ENCODE measurements around the gene ITGA5. TPM values are rescaled to one million over a fixed set of nuclear protein-coding genes. Genes with fewer than 3 reads are reported as not detected.

Gene ITGA5
- total RNA-seq, 1 donor = 401 TPM

DNA sequence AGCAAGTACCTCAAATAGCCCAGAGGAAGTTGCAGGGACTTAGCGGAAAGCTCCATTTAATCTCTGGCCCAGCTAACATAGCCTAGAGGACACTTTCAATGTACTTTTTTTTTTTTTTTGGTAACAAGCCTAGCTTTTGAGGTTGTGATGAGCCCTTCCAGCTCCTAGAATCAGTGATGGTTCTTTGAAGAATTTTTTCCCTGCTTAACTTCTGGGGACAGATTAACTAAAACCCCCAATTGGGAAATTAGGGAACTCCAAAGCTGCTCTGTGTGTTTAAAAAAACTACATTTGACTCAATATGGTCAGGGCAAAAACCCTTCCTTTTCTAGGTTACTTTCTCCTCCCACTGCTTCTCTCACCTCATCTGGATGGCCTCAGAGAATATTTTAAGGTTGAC is 23.9 kb upstream of the ITGA5 start:
- no peak for DNase-seq (ENCODE audit: insufficient read length, low spot score, missing footprints)

DNA sequence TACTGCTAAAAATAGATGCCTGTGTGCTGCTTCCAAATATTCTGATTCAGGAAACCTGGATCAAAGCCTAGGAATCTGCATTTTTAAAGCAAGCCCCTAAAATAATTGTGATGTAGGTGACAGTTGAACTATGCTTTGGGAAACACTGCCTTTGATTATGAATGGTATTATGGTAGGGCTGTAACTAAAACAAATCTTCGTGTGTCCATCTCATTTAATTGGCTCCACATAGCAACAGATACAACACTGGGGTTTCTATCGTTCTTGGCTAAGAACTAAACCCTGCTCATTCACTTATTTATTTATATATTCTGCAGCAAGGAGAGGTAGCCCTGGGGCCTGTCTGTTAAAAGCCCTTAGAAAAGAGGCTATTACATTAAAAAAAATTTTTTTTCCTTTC is 23.0 kb upstream of the ITGA5 start:
- no peak for DNase-seq (ENCODE audit: insufficient read length, low spot score, missing footprints)
- peaks cover 2% of the 10 kb centered on the region for H3K27me3 ChIP-seq (ENCODE audit: insufficient read depth, low read length)
- H3K4me1 ChIP-seq (ENCODE audit: insufficient read depth, low read length) = peaks cover 7% of the 10 kb centered on the region
- H2AFZ ChIP-seq (ENCODE audit: low read length) = no peak overlapping the region
- H4K20me1 ChIP-seq (ENCODE audit: insufficient read depth, low read length) = no peaks in the 10 kb centered on the region
- no peaks in the 10 kb centered on the region for H3K9me3 ChIP-seq (ENCODE audit: low read depth, low read length)
- TF ChIP-seq, protein P1, sequence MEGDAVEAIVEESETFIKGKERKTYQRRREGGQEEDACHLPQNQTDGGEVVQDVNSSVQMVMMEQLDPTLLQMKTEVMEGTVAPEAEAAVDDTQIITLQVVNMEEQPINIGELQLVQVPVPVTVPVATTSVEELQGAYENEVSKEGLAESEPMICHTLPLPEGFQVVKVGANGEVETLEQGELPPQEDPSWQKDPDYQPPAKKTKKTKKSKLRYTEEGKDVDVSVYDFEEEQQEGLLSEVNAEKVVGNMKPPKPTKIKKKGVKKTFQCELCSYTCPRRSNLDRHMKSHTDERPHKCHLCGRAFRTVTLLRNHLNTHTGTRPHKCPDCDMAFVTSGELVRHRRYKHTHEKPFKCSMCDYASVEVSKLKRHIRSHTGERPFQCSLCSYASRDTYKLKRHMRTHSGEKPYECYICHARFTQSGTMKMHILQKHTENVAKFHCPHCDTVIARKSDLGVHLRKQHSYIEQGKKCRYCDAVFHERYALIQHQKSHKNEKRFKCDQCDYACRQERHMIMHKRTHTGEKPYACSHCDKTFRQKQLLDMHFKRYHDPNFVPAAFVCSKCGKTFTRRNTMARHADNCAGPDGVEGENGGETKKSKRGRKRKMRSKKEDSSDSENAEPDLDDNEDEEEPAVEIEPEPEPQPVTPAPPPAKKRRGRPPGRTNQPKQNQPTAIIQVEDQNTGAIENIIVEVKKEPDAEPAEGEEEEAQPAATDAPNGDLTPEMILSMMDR (IDR thresholded peaks at IDR 0.05; ENCODE audit: extremely low read depth, low read depth, low read length) = no peak
- no peaks in the 10 kb centered on the region for H3K79me2 ChIP-seq (ENCODE audit: insufficient read depth, low read length)
- no peak overlapping the region for H3K4me3 ChIP-seq (ENCODE audit: insufficient read depth, low read length)
- no peak overlapping the region for H3K27ac ChIP-seq (ENCODE audit: low read depth, low read length)
- H3K36me3 ChIP-seq (ENCODE audit: insufficient read depth, low read length) = no peaks in the 10 kb centered on the region
- H3K4me2 ChIP-seq (ENCODE audit: insufficient read depth, low read length) = no peak overlapping the region

More for the DNA sequence above, 23.9 kb upstream of the ITGA5 start:
- TF ChIP-seq, protein P1 (IDR thresholded peaks at IDR 0.05; ENCODE audit: extremely low read depth, low read depth, low read length) = no peak
- Histone ChIP-seq H3K79me2 (ENCODE audit: insufficient read depth, low read length) (no peaks in the 10 kb centered on the region), H3K4me1 (ENCODE audit: insufficient read depth, low read length) (peaks cover 7% of the 10 kb centered on the region), H3K36me3 (ENCODE audit: insufficient read depth, low read length) (no peaks in the 10 kb centered on the region), H3K4me3 (ENCODE audit: insufficient read depth, low read length) (no peak overlapping the region), H3K27ac (ENCODE audit: low read depth, low read length) (no peak overlapping the region), H4K20me1 (ENCODE audit: insufficient read depth, low read length) (no peaks in the 10 kb centered on the region), H3K4me2 (ENCODE audit: insufficient read depth, low read length) (no peak overlapping the region), H3K27me3 (ENCODE audit: insufficient read depth, low read length) (peaks cover 2% of the 10 kb centered on the region), H2AFZ (ENCODE audit: low read length) (peak overlapping the region; percentile 6), H3K9me3 (ENCODE audit: low read depth, low read length) (no peaks in the 10 kb centered on the region)

DNA sequence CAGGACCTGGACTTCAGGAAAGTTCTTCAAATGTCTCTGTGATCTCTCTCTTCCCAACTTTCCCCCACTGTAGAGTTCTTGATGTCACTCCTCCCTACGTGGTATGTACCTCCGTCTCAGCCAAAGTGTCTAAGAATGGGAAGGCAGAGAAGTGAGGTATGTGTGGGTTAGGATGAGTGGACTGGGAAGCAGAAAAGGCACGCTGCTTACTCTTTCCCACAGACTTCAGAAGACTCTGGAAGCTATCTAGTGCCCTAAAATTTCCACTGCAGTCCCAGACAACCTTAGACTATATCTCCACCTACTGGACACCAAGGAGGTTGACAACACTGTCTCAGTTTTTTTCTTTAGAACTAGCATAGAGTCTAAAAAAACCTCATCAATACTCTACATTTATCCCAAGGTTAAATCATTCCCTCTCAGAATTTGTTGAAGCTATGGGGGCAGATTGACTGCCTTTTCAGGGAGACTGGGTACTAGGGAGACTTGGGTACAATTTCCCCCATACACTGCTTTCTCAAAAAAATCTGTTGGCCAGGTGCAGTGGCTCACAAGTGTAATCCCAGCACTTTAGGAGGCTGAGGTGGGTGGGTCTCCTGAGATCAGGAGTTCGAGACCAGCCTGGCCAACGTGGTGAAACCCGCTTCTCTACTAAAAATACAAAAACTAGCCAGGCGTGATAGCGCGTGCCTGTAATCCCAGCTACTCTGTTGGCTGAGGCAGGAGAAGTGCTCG is 20.6 kb upstream of the ITGA5 start:
- Histone ChIP-seq H2AFZ (ENCODE audit: low read length) (no peak overlapping the region), H3K4me2 (ENCODE audit: insufficient read depth, low read length) (peak overlapping the region; percentile 3)

DNA sequence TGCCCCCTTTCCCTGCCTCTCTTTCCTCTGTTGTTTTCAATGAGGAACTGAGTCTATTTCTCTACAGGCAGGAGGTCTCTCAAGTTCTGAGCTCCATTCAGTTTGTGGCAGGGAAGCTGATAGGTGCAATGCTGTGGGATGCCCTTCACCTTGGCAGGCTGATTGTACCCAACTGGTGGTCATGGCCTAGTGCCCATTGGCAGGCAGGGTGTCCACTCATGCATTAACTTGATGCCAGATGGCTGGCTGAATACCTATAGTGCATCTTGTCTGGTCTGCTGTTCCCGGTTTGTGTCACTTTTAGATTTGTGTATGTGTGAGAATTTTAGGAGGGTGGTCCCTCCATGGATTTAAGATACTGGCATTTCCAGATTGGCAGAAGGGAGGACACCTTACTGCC is 20.0 kb upstream of the ITGA5 start:
- H3K4me3 ChIP-seq (ENCODE audit: insufficient read depth, low read length) = no peak overlapping the region
- peaks cover 2% of the 10 kb centered on the region for H3K27me3 ChIP-seq (ENCODE audit: insufficient read depth, low read length)
- H4K20me1 ChIP-seq (ENCODE audit: insufficient read depth, low read length) = no peaks in the 10 kb centered on the region
- TF ChIP-seq, protein P1 (IDR thresholded peaks at IDR 0.05; ENCODE audit: extremely low read depth, low read depth, low read length) = no peak
- H3K27ac ChIP-seq (ENCODE audit: low read depth, low read length) = peak overlapping the region; percentile 34
- no peaks in the 10 kb centered on the region for H3K36me3 ChIP-seq (ENCODE audit: insufficient read depth, low read length)
- no peak overlapping the region for H2AFZ ChIP-seq (ENCODE audit: low read length)
- no peak for DNase-seq (ENCODE audit: insufficient read length, low spot score, missing footprints)
- H3K4me1 ChIP-seq (ENCODE audit: insufficient read depth, low read length) = peaks cover 7% of the 10 kb centered on the region
- no peaks in the 10 kb centered on the region for H3K79me2 ChIP-seq (ENCODE audit: insufficient read depth, low read length)
- peak overlapping the region; percentile 3 for H3K4me2 ChIP-seq (ENCODE audit: insufficient read depth, low read length)
- no peaks in the 10 kb centered on the region for H3K9me3 ChIP-seq (ENCODE audit: low read depth, low read length)

More for the DNA sequence above, 20.6 kb upstream of the ITGA5 start:
- Histone ChIP-seq H4K20me1 (ENCODE audit: insufficient read depth, low read length) (no peaks in the 10 kb centered on the region), H3K36me3 (ENCODE audit: insufficient read depth, low read length) (no peaks in the 10 kb centered on the region), H3K79me2 (ENCODE audit: insufficient read depth, low read length) (no peaks in the 10 kb centered on the region), H3K9me3 (ENCODE audit: low read depth, low read length) (no peaks in the 10 kb centered on the region), H3K4me1 (ENCODE audit: insufficient read depth, low read length) (peaks cover 7% of the 10 kb centered on the region), H3K4me3 (ENCODE audit: insufficient read depth, low read length) (no peak overlapping the region), H3K27me3 (ENCODE audit: insufficient read depth, low read length) (peaks cover 2% of the 10 kb centered on the region), H3K27ac (ENCODE audit: low read depth, low read length) (peak overlapping the region; percentile 34)
- DNase-seq (ENCODE audit: insufficient read length, low spot score, missing footprints) = peak; percentile 88
- TF ChIP-seq, protein P1 (IDR thresholded peaks at IDR 0.05; ENCODE audit: extremely low read depth, low read depth, low read length) = peak; percentile 83
